IPS-18c (cell line): ENCODE results near the gene ZGPAT.

ENCODE experiments used
- H3K4me3 ChIP-seq: 2 replicates; pipeline ENCODE4 v1.7.0; 2013; ENCODE audit warnings: low read depth, mild to moderate bottlenecking, low read length, moderate library complexity; ENCODE audit not compliant: insufficient read depth
- H3K9me3 ChIP-seq: one replicate; pipeline ENCODE4 v1.6.1; 2013; ENCODE audit warnings: mild to moderate bottlenecking, low read length, moderate library complexity; ENCODE audit not compliant: control insufficient read depth, insufficient read depth

Gene ZGPAT

GRCh38 chr20:63697868-63698545 lies 9.8 kb upstream of the ZGPAT start:
- H3K4me3 ChIP-seq, result no peak overlapping the region
- H3K9me3 ChIP-seq, result peaks cover 2% of the 10 kb centered on the region

GRCh38 chr20:63698739-63699465 lies 8.9 kb upstream of the ZGPAT start:
- no peak overlapping the region for H3K4me3 ChIP-seq
- peaks cover 2% of the 10 kb centered on the region for H3K9me3 ChIP-seq

DNA sequence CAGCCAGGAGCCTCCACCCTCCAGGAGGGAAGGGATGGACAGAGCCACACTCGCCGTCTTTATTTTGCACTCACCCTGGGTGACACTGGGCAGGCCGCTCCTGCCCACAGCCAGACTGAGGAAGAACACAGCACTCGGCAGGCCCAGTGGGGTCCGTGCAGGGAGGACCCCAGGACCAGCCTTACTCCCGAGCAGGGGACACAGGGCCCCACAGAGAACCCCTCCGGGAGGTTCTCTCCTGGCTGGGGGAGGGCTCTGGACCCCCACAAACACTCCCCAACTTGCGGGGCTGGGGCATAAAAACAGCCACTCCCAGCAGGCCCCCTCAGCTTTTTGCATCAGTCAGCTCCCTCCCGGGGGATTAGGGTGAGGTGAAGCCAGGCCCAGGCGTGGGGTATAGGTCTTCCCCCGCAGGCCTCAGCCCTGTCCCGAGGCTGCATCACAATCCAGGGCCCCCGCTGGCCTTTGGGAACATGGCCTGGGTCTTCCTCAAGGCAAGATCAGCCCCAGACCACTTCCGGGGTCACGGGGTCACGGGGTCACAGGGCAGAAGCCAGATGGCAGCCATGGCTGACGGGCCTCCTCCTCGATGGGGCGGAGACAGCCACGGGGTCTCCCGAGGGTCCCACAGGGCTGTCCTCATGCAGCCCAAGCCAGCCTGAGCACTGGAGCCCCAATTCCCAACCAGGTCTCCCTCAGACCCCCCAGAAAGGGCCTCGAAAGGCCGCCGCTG lies 8.2 kb upstream of the ZGPAT start:
- Histone ChIP-seq H3K4me3 (no peak overlapping the region), H3K9me3 (peaks cover 2% of the 10 kb centered on the region)

DNA sequence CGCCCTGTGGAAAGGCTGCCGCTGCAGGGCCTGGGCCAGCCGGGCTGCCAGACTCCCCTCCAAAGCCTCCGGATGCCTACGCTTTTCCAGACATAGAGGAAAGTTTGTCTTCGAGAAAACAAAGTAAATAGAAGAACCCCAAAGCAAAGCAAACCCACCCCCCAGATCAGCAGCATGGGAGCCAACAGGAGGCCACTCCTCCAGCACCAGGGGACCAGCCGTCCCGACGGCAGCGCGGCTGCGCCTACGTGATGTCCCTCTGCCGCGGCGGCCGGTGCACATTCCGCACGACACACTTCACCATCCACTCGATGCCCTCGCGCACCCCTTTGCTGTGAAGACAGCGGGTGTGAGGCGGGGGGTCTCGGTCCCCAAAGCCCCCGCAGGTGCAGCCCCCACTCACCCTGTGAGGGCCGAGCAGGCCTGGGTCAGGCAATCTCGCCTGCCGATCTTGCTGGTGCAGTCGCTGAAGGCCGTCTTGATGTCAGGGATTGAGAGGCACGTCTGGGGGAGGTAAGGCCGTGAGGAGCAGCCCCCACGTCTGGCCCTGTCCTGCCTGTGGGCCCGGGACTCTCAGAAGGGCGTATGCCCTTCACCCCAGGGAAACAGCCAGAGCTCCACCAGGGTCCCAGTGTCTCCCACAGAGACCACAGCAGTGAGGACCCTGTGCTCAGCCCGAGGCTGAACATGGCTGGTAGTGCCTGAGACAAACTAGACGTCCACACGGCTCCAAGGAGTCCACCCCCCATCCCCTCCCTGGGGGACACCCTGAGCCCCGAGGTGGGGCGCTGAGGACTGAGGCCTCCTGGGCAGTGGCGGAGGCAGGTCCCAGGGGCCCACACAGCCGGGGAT lies 7.4 kb upstream of the ZGPAT start:
- H3K4me3 ChIP-seq, result no peak overlapping the region
- peaks cover 2% of the 10 kb centered on the region for H3K9me3 ChIP-seq

- H3K9me3 ChIP-seq, result peaks cover 2% of the 10 kb centered on the region
- no peak overlapping the region for H3K4me3 ChIP-seq
These were observed 6.8 kb upstream of the ZGPAT start for GRCh38 chr20:63701051-63701328.

DNA sequence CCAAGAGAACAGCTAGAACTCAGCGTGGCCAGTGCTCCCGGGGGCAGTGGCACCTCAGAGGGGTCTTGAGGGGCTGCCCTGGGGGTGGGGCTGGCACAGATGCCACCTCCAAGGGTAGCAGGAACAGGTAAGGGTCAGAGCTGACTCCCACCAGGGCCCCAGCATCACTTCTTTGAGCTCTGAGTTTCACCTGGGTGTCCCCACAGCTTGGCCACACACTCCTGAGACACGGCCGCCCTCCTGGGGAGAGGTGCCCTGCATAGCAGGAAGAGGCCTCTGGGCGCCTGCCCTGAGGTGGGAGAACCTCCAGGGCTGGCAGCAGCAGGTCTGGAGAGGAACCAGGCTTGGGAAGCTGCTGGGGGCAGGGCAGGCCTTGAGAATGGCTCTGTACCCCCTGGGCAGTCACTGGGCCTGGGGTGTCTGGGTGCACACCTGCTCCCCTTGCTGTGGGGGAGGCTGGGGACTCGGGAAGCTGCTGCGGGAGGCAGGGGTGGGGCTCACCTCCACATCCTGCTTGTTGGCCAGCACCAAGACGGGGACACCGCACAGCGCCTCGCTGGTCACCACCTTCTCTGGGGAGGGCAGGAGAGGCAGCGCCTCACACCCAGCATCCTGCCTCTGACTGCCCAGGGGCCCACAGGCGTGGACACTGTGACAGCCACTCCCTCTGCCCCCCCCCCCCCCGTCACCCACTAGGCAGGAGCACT lies 6.4 kb upstream of the ZGPAT start:
- H3K4me3 ChIP-seq, result no peak overlapping the region
- peaks cover 2% of the 10 kb centered on the region for H3K9me3 ChIP-seq

DNA sequence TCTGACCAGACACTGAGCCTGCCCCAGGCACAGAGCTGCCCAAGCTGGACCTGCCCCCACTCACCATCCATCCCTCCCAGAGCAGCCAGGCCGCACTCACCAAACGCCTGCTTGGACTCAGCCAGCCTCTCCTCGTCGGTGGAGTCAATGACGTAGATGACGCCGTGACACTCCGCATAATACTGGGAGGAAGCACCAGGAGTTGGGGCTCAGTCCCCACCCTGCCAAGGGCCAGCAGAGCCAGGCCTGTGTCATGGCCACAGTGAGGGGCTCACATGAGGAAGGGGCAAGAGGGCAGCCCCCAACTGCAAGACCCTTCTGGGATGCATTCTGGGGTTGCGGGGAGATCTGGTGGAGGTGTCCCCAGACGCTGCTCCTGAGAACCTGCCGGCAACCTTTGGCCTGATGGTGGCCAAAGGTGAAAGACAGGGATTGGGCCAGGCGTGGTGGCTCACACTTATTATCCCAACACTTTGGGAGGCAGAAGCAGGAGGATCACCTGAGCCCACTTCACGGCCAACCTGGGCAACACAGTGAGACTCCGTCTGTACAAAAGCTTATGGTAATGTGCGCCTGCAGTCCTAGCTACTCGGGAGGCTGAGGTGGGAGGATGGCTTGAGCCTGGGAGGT lies 5.7 kb upstream of the ZGPAT start:
- H3K9me3 ChIP-seq, result peaks cover 2% of the 10 kb centered on the region
- H3K4me3 ChIP-seq, result no peak overlapping the region

DNA sequence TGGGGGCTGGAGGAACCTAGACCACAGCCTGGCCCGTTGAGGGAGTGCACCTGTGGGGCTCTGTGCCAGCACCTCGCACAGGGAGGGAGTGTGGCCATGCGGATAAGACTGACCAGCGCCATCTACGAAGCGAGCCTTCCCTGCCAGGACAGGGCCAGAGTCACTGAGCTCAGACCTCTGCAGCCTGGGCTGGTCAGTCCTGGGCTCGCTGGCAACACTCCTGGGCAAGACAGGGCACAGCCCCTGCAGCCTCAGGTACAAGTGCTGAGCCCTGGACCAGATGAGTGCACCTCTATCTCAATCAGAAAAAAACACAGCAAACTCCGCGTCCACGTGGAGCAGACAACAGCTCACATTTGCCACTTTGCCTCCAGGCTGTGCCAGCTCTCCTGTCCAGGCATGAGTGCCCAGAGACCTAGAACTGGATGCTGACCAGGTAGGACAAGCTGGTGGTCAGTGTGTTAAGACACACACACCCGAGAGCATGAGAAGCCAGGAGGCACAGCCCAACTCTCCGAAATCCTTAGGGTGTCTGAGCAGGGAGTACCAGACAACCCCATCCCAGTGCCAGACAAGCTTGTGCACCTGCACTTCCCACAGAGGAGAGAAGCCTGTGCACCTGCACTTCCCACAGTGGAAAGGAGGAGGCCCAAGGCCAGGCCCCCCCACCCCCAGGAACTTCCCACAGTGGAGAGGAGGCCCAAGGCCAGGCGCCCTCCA lies 4.9 kb upstream of the ZGPAT start:
- no peaks in the 10 kb centered on the region for H3K9me3 ChIP-seq
- no peak overlapping the region for H3K4me3 ChIP-seq

GRCh38 chr20:63703471-63703975 lies 4.3 kb upstream of the ZGPAT start:
- Histone ChIP-seq H3K9me3 (no peaks in the 10 kb centered on the region), H3K4me3 (no peak overlapping the region)

GRCh38 chr20:63703976-63704748 lies 3.7 kb upstream of the ZGPAT start:
- no peak overlapping the region for H3K4me3 ChIP-seq
- no peaks in the 10 kb centered on the region for H3K9me3 ChIP-seq

GRCh38 chr20:63704749-63705117 lies 3.1 kb upstream of the ZGPAT start:
- no peak overlapping the region for H3K4me3 ChIP-seq
- H3K9me3 ChIP-seq, result no peaks in the 10 kb centered on the region

- Histone ChIP-seq H3K4me3 (no peak overlapping the region), H3K9me3 (no peaks in the 10 kb centered on the region)
These were observed 2.4 kb upstream of the ZGPAT start for GRCh38 chr20:63705232-63706026.

DNA sequence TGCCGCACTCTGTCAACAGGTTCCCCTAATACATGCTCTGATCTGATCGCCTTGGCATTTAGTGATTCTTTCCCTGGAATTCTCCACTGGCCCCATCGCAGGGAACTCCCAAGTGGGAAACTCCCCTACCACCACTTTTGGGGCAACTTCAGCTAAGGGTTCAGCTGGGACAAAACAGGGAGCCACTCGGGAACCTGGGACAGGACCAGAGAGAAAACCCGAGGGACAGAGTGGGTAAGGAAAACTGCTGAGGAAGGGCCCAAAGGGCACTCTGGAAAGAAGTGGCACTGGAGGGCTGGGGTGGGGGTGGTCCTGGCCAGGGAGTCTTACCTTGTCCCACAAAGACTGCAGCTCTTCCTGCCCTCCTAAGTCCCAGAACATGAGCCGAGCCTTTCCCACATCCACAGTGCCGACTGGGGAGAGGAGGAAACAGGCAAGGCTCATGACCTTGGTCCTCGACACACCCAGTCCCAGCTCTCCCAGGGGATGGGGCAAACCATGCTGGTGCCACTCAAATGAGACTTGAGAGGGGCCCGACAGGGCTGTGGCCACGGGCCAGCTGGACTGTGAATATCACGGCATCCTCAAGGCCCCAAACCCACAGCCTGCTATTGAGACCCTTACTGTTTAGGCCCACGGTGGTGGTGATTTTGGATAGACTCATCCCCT lies 1.7 kb upstream of the ZGPAT start:
- H3K4me3 ChIP-seq, result no peak overlapping the region

GRCh38 chr20:63706852-63707557 lies 834 bp upstream of the ZGPAT start:
- peak overlapping the region; percentile 90 for H3K4me3 ChIP-seq

More for the DNA sequence above, 1.7 kb upstream of the ZGPAT start:
- no peaks in the 10 kb centered on the region for H3K9me3 ChIP-seq

More at GRCh38 chr20:63706852-63707557, 834 bp upstream of the ZGPAT start:
- H3K9me3 ChIP-seq, result no peaks in the 10 kb centered on the region
